Measurements from ENCODE around the gene CEACAM4. TPM values are rescaled to one million over a fixed set of nuclear protein-coding genes. Genes with fewer than 3 reads are reported as not detected.
"Not testable (repeated sequence)": the region's sequence is repeated elsewhere in the genome, so short reads cannot be mapped to it uniquely, and the experiment has no call there.

CEACAM4 gene
- not detected in 2 replicates for total RNA-seq (2014; rRNA removed; shearing (Covaris generic))

- no peak for DNase-seq (ENCODE audit: low spot score)
Measured at GRCh38 chr19:41626877-41627276, at the start of gene CEACAM4. TSS of gene CEACAM4 (minus strand) at chr19:41627074. CDS start at chr19:41626963, 111 bp downstream.

GRCh38 chr19:41671486-41671885 lies 44.6 kb upstream of the CEACAM4 start:
- no peak for DNase-seq (ENCODE audit: low spot score)

GRCh38 chr19:41670755-41671154 lies 43.9 kb upstream of the CEACAM4 start:
- DNase-seq (ENCODE audit: low spot score), result no peak

GRCh38 chr19:41668315-41668714 lies 41.4 kb upstream of the CEACAM4 start:
- DNase-seq (ENCODE audit: low spot score), result no peak

GRCh38 chr19:41666075-41666474 lies 39.2 kb upstream of the CEACAM4 start:
- no peak for DNase-seq (ENCODE audit: low spot score)

- no peak for DNase-seq (ENCODE audit: low spot score)
Measured at GRCh38 chr19:41657157-41657556, 30.3 kb upstream of the CEACAM4 start.

GRCh38 chr19:41656756-41657155 lies 29.9 kb upstream of the CEACAM4 start:
- not testable (repeated sequence) for DNase-seq (ENCODE audit: low spot score)

GRCh38 chr19:41652250-41652649 lies 25.4 kb upstream of the CEACAM4 start:
- no peak for DNase-seq (ENCODE audit: low spot score)

- no peak for DNase-seq (ENCODE audit: low spot score)
Measured at GRCh38 chr19:41649827-41650226, 23.0 kb upstream of the CEACAM4 start.

- no peak for DNase-seq (ENCODE audit: low spot score)
Measured at GRCh38 chr19:41646589-41647204, 19.8 kb upstream of the CEACAM4 start.

- peak; percentile 67 for DNase-seq (ENCODE audit: low spot score)
Measured at GRCh38 chr19:41641879-41642485, 15.1 kb upstream of the CEACAM4 start.

- no peak for DNase-seq (ENCODE audit: low spot score)
Measured at GRCh38 chr19:41638641-41639081, 11.8 kb upstream of the CEACAM4 start.

- DNase-seq (ENCODE audit: low spot score), result no peak
Measured at GRCh38 chr19:41637484-41637883, 10.6 kb upstream of the CEACAM4 start.

GRCh38 chr19:41627966-41628675 lies 1.2 kb upstream of the CEACAM4 start:
- no peak for DNase-seq (ENCODE audit: low spot score)

- no peak for DNase-seq (ENCODE audit: low spot score)
Measured at GRCh38 chr19:41626278-41626677, 596 bp downstream of the CEACAM4 start.

- DNase-seq (ENCODE audit: low spot score), result no peak
Measured at GRCh38 chr19:41624937-41625336, 1.9 kb downstream of the CEACAM4 start.

- no peak for DNase-seq (ENCODE audit: low spot score)
Measured at GRCh38 chr19:41624515-41624914, 2.4 kb downstream of the CEACAM4 start.

GRCh38 chr19:41623360-41623759 lies 3.5 kb downstream of the CEACAM4 start:
- DNase-seq (ENCODE audit: low spot score), result no peak

- no peak for DNase-seq (ENCODE audit: low spot score)
Measured at GRCh38 chr19:41621654-41622053, 5.2 kb downstream of the CEACAM4 start.

GRCh38 chr19:41621226-41621625 lies 5.6 kb downstream of the CEACAM4 start:
- no peak for DNase-seq (ENCODE audit: low spot score)

GRCh38 chr19:41620171-41620570 lies 6.7 kb downstream of the CEACAM4 start:
- DNase-seq (ENCODE audit: low spot score), result no peak

- no peak for DNase-seq (ENCODE audit: low spot score)
Measured at GRCh38 chr19:41619018-41619556, 7.8 kb downstream of the CEACAM4 start.

All from A172 (cell line).